ENCODE data around the gene SLC25A21.

Gene SLC25A21

DNA sequence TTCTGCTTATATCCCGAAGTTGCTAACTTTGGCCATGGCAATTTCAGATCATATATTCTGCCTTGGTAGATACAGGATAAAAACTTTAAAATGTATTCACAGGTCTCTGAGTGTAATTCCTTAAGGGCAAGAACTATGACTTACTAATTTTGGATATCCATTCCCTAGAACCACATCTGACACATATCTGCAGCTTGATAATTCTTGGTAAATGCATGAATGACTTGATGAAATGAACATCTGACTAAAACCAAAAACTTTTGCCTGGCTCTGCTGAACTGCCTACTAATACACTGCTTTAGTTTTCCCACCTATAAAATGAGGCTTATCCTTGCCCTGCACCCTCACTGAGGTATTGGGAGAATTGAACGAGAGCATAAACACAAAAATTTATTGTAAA, 32.2 kb downstream of the SLC25A21 start:
- DNase-seq: no peak

- DNase-seq: no peak
Measured at GRCh38 chr14:37139710-37140109, 32.7 kb downstream of the SLC25A21 start.

DNA sequence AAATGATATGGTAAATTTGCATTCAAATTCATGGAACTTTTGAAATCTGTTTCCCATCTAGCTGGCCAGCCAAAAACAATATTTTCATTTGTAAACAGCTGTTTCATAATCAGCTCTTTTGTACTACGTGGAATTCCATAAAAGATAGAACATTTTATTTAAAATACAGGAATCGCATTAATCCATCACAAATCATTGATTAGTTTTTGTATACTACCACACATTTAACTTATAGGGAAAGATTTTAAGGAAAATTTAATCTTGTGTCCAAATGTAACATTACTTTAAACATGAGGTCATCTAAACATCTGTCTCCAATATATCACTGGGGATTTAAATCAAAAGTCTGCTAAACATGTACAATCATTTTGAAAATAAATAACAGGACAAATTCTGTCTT, 33.5 kb downstream of the SLC25A21 start:
- no peak for DNase-seq

DNA sequence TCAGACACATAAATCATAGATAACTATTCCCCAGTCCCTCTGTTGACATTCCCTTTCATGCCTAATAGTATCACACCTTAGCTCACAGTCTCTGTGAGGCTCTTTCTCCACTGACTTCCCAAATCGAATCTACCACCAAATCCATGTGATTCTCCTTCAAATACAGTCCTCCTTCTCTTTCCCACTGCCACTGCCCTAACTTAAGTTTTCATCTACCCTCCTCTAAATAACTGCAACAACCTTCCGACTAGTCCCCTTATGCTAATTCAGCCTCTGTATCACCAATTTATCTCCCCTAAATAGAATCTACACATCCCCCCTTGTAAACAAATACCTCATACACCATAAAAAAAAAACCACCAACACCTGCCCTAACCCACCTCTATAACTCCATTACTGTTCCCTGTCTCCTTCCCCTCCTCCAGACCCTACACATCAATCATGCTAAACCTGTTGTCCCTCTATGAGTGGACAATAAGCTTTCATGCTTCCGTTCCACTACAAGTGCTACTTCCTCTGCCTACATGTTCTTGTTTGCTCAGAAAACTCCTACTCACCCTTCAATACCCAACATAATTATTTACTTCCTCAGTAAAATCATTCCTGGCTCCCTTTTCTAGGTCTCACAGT, 39.0 kb downstream of the SLC25A21 start:
- no peak for DNase-seq

DNA sequence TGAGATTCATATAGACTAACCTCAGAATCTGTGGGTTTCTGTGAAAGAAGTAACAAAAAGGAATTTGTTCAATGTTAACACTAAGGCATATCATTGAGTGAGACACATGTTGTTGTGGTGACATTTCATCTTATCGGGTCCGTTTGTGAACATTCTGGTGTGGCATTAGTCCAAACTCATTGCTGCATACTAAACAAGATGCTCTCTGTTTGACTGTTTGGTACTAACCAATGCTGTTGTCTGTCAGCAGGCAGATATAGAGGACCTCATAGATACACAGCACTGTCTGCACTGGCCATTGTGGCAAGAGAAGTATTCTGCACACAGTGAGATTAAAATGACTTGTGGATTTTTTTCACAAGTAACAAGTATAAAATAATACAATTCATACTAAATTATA, 41.2 kb downstream of the SLC25A21 start:
- no peak for DNase-seq

- no peak for DNase-seq
Measured at GRCh38 chr14:37129047-37129446, 43.4 kb downstream of the SLC25A21 start.

GRCh38 chr14:37124614-37125013, 47.8 kb downstream of the SLC25A21 start:
- no peak for DNase-seq

DNA sequence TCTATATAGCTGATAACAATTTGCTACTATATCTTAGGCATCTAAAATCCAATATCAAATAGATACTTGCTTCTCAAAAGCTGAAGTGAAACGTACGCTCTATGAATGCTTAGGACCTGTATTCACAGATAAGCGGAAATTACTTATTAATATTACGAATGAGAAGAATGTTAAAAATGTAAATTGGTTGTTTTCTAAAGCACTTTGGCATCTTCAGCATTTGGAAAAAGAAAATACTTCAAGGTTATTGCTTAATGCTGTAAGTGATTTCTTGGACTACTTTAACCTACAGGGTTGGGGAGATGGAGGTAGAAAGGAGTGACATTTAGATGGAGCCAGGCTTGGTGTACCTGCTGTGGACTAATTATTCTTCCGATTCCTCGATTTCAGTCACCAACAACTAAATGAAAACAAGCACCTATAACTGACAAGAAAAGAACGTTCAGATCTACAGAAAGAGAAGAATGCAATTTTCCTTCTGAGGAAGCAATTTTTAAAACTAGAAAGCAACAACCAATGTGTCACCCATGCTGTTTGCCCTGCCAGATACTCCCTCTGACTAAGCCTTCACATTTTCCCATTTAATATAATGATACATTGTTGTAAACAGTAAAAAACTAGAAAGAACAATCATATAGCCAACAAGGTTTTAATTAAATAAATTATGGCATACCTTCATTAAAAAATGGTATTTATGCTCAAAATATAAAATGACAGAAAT, 49.3 kb downstream of the SLC25A21 start:
- DNase-seq: no peak

GRCh38 chr14:37122288-37122687, 50.1 kb downstream of the SLC25A21 start:
- no peak for DNase-seq

- no peak for DNase-seq
Measured at GRCh38 chr14:37118673-37119366, 53.6 kb downstream of the SLC25A21 start.

DNA sequence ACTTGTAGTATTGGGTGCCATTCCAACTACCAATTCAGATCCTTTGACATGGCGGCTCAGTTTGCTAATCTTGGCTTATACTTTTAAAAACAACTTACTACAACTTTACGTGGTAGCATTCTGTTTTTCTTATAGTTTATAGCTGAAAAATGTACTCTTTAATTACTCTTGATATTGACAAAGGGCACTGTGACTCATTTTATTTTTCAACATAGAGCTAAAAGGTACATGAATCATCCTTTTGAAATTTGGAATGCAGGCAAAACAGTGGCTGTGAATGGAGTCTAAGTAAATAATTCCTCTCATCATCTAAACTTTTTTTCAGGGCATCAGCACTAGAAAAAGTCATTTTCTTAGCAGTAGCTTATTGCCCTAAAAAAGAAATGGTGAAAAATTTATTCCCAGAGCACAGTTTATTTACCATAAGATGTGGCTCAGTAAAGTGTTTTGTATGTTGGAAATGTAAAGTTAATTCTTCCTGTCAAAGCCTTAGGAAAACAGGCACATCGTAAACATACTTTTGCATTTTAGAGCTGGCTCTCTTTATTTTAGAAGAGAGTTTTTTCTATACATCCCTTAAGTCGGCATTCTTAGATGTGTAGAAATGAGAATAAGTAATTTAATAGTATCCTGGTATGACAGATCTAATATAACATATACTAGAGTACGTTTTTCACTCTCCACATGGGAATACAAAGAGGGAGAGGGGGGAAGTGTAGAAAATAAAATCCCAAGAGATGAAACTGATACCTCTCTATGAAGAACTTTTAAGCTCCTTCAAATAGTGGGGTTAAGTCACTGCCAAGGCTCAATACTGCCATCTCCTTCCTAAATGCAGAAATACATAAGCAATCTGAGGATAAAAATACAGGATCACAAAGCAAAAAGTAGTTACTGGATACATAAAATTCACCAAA, 55.2 kb downstream of the SLC25A21 start:
- peak; percentile 17 for DNase-seq

GRCh38 chr14:37115406-37115805, 57.0 kb downstream of the SLC25A21 start:
- no peak for DNase-seq

- DNase-seq: no peak
Measured at GRCh38 chr14:37114559-37114958, 57.8 kb downstream of the SLC25A21 start.

DNA sequence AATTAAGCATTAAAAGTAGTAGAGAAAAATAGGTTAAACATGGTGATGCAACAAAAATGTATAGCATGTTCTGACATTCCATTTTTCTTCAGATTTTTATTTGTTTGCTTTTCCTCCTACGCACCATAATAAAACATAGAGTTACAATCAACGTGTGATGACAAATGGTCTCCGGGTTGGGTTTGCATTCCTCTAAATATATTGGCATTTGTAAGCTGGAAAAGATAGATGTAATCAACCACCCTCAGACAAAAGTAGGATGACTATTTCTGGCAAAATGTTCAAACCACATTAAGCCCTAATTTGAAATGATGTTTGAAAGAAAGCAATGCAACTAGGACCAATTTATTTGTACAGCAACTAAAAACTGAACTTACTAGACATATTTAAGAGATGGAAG, 58.4 kb downstream of the SLC25A21 start:
- no peak for DNase-seq

DNA sequence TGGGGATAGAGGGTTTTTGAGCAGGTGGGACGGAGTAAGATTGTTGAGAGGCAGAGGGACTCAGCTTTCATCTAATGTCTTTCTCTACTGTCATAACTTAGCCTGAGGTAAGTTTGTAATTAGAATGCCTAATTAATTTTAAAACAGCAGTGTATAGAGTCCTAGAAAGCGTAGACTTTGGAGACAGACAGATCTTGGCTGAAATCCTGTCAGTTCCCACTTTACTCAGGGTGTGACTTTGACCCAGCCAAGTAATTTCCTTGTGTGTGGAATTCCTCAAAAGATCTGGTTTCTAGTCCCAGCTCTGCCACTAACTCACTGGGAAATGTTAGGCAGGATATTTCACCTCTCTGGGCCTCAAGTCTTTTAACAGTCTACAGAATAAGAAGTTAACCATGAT, 74.3 kb downstream of the SLC25A21 start:
- no peak for DNase-seq

DNA sequence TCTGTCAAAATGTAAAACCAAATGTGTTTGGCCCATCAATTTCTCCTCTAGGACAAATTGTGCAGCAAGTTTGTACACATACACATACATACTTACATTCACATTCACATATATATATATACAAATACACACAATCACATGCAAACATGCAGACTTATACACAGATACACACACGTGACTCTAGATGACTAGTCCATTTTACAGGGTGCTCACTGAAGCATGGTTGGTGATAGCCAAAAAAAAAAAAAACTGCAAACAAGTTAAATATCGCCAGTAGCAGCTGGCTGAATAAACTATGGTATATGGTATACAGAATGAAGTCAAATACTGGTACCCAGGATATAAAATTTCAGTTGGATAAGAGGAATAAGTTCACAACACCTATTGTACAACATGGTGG, 77.9 kb downstream of the SLC25A21 start:
- DNase-seq: no peak

DNA sequence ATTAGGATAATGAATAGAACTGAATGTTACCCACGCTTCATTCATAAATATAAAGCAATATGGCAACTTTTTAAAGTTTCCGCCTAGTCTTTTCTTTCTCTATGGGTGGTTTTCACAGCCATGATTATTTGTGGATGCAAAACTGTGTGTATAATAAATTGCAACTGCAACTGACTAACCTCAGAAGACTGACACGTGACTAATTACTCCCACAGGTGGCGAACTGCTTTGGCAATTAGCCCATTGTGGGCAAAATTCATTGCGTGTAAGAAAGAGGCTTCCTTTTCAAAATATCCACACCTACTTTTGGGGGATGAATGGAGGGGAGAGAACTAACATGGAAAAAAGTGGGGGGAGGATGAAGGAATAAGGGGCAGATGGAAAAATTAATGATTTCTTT, 79.0 kb downstream of the SLC25A21 start:
- peak; percentile 92 for DNase-seq

GRCh38 chr14:37091651-37092050, 80.8 kb downstream of the SLC25A21 start:
- no peak for DNase-seq

- peak; percentile 86 for DNase-seq
Measured at GRCh38 chr14:37090026-37090425, 82.4 kb downstream of the SLC25A21 start.

GRCh38 chr14:37089410-37089809, 83.0 kb downstream of the SLC25A21 start:
- peak; percentile 65 for DNase-seq

GRCh38 chr14:37088356-37089215, 83.8 kb downstream of the SLC25A21 start:
- DNase-seq: no peak

DNA sequence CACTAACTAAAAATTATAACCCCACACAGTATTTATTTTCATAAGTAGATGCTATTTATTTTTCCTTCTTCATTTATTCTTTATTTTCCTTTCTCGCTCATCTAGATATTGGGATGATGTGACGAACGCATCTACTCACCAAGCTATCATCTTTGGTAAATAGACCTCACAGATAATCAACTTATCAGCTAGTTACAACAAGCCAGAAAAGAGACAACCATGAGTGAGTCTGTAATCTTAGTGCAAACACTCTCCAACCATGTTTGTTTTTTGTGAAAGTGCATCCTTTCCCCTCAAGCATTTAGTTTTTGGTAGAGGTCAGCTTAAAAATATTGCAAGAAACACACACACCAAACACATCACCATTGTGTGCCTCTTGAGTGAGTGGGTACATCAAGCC, 84.9 kb downstream of the SLC25A21 start:
- DNase-seq: no peak

All from NCI-H1105 treated with DMSO at 0.1 percent for 48 hours (cell line).